GM12891 (cell line): ENCODE results near the gene NR2C2.

Experiments
- PAX5 ChIP-seq: IDR thresholded peaks from 2 replicates; pipeline ENCODE4 v1.6.1; 2011; ENCODE audit warnings: low read length, moderate library complexity, mild to moderate bottlenecking; ENCODE audit not compliant: insufficient read depth, severe bottlenecking
- POLR2A ChIP-seq: IDR thresholded peaks from 2 replicates; pipeline ENCODE4 v1.6.1; 2011; ENCODE audit warnings: low read depth, low read length, control low read depth
- POLR2AphosphoS5 ChIP-seq: IDR thresholded peaks from 2 replicates; pipeline ENCODE4 v1.6.1; 2011; ENCODE audit warnings: low read depth, low read length, control low read depth
- POU2F2 ChIP-seq: IDR thresholded peaks from 2 replicates; pipeline ENCODE4 v1.6.1; 2011; ENCODE audit warnings: low read depth, mild to moderate bottlenecking, control low read depth, low read length, moderate library complexity
- SPI1 ChIP-seq: IDR thresholded peaks from 2 replicates; pipeline ENCODE4 v1.6.1; 2011; ENCODE audit warnings: low read depth, low read length, control low read depth
- TAF1 ChIP-seq: IDR thresholded peaks from 2 replicates; pipeline ENCODE4 v1.6.1; 2011; ENCODE audit warnings: low read depth, low read length, control low read depth

- TF ChIP-seq POLR2AphosphoS5 = no peak
- TF ChIP-seq POLR2A = no peak
- TF ChIP-seq SPI1 = no peak
- TF ChIP-seq TAF1 = no peak
- no peak for TF ChIP-seq POU2F2
- no peak for TF ChIP-seq PAX5
Observed at GRCh38 chr3:14938954-14939353, 8.4 kb upstream of the NR2C2 start.
